B cell (primary cell): ENCODE results near the gene VWA5A. TPM values are rescaled to one million over a fixed set of nuclear protein-coding genes. Genes with fewer than 3 reads are reported as not detected.

Source experiments
- ATAC-seq: fragments of 200-7000 bp; cut with Tn5 transposase; one replicate; pipeline ENCODE4 v1.10.0; 2021; ENCODE audit warnings: low read depth, mild to moderate bottlenecking, moderate number of reproducible peaks, moderate library complexity
- CTCF ChIA-PET: fragments of 350-600 bp; sonication (Branson Sonifier 250); formaldehyde crosslinking; loops from one replicate; lab custom pipeline; 2021; ENCODE audit warnings: antibody characterized with exemption, inconsistent platforms; lab: Charles Lee
- POLR2A ChIA-PET: fragments of 350-600 bp; sonication (Branson Sonifier 250); formaldehyde crosslinking; loops from one replicate; lab custom pipeline; 2021; ENCODE audit warnings: antibody characterized with exemption; lab: Charles Lee
- DNase-seq: peaks from one replicate; pipeline ENCODE4 v3.0.0; 2013
- H2AFZ ChIP-seq: 2 replicates; pipeline ENCODE4 v1.6.1; 2012; ENCODE audit warnings: mild to moderate bottlenecking, low read depth, low read length; ENCODE audit not compliant: insufficient read depth, poor library complexity, severe bottlenecking
- H3K27ac ChIP-seq, 2 donors: 1 replicate in 1 of 2; 2 replicates in 1 of 2; pipeline ENCODE4 v1.5.1; 2012 to 2013; ENCODE audit warnings: low read length in 2 of 2, mild to moderate bottlenecking in 2 of 2, moderate library complexity in 1 of 2
- H3K27me3 ChIP-seq, 4 experiments: fragments of 200-600 bp in 1 of 4; sonication (generic) in 1 of 4; replicated peaks in 1 of 4; 1 replicate in 2 of 4; 2 replicates in 2 of 4; pipeline versions ENCODE4 v1.6.1 to v1.7.0; 2013 to 2016; ENCODE audit warnings: low read length in 3 of 4, mild to moderate bottlenecking in 2 of 4, mixed read lengths in 1 of 4, moderate library complexity in 1 of 4; ENCODE audit not compliant: insufficient read depth in 4 of 4, control insufficient read depth in 3 of 4; ENCODE audit errors: control extremely low read depth in 1 of 4
- H3K36me3 ChIP-seq, 2 experiments: replicated peaks in 1 of 2; 1 replicate in 1 of 2; 2 replicates in 1 of 2; pipeline versions ENCODE4 v1.6.1 to v1.7.1; 2013; ENCODE audit warnings: low read length in 1 of 2; ENCODE audit not compliant: insufficient read depth in 2 of 2, control insufficient read depth in 1 of 2; ENCODE audit errors: control extremely low read depth in 1 of 2, extremely low read depth in 1 of 2
- H3K4me1 ChIP-seq, 2 donors: fragments of 200-600 bp in 1 of 2; sonication (generic) in 1 of 2; 1 replicate in 1 of 2; 2 replicates in 1 of 2; pipeline versions ENCODE4 v1.5.1 to v1.6.1; 2013 to 2017; ENCODE audit warnings: low read length in 2 of 2; ENCODE audit not compliant: control insufficient read depth in 2 of 2, insufficient read depth in 2 of 2
- H3K4me2 ChIP-seq: replicated peaks from 2 replicates; pipeline ENCODE3; 2012; ENCODE audit warnings: mild to moderate bottlenecking, low read depth, low read length; ENCODE audit not compliant: poor library complexity, severe bottlenecking
- H3K4me3 ChIP-seq, 5 experiments: fragments of 200-600 bp in 1 of 5; sonication (generic) in 1 of 5; 1 replicate in 3 of 5; 2 replicates in 2 of 5; pipeline versions ENCODE4 v1.5.1 to v1.7.0; 2011 to 2016; ENCODE audit warnings: low read length in 4 of 5, mild to moderate bottlenecking in 4 of 5, low read depth in 2 of 5, control low read depth in 1 of 5, moderate library complexity in 1 of 5; ENCODE audit not compliant: insufficient read depth in 1 of 5; ENCODE audit errors: control extremely low read depth in 1 of 5, extremely low read depth in 1 of 5
- H3K79me2 ChIP-seq: fragments of 200-600 bp; sonication (generic); one replicate; pipeline ENCODE4 v1.6.0; 2016; ENCODE audit warnings: low read length; ENCODE audit not compliant: control insufficient read depth, insufficient read depth
- H3K9ac ChIP-seq: fragments of 200-600 bp; sonication (generic); 2 replicates; pipeline ENCODE4 v1.6.1; 2017; ENCODE audit warnings: mild to moderate bottlenecking, low read length, moderate library complexity
- H3K9me3 ChIP-seq, 3 donors: one replicate each; pipeline versions ENCODE4 v1.6.1 to v1.7.1; 2013; ENCODE audit warnings: low read length in 2 of 3; ENCODE audit not compliant: control insufficient read depth in 2 of 3, insufficient read depth in 1 of 3; ENCODE audit errors: control extremely low read depth in 1 of 3
- H4K20me1 ChIP-seq: 2 replicates; pipeline ENCODE4 v1.6.0; 2012; ENCODE audit warnings: mild to moderate bottlenecking, low read length; ENCODE audit not compliant: insufficient read depth, control insufficient read depth, poor library complexity, severe bottlenecking
- H3K27ac Mint-ChIP-seq: one replicate; pipeline ENCODE4 v1.8.0; 2021; ENCODE audit warnings: mixed read lengths
- H3K27me3 Mint-ChIP-seq: one replicate; pipeline ENCODE4 v1.8.0; 2021; ENCODE audit warnings: mixed read lengths
- H3K4me1 Mint-ChIP-seq: one replicate; pipeline ENCODE4 v1.8.0; 2021; ENCODE audit warnings: mixed read lengths
- H3K4me3 Mint-ChIP-seq: one replicate; pipeline ENCODE4 v1.8.0; 2021; ENCODE audit warnings: mixed read lengths
- H3K9me3 Mint-ChIP-seq: one replicate; pipeline ENCODE4 v1.8.0; 2022; ENCODE audit warnings: mixed read lengths; ENCODE audit not compliant: insufficient read depth
- CTCF ChIP-seq: fragments of 200-600 bp; IDR thresholded peaks from one replicate; pipeline ENCODE4 v1.8.0; 2022; ENCODE audit warnings: antibody characterized with exemption, mild to moderate bottlenecking
- EZH2 ChIP-seq: IDR thresholded peaks from 2 replicates; pipeline ENCODE4 v1.6.1; 2012; ENCODE audit warnings: borderline replicate concordance, low read depth, mild to moderate bottlenecking, moderate library complexity, low read length; ENCODE audit not compliant: insufficient read depth, poor library complexity, severe bottlenecking
- WGBS: methylation state at CpG from one replicate; pipeline ENCODE4 v1.1.5; 2013; ENCODE audit warnings: missing lambda C conversion rate; ENCODE audit not compliant: insufficient coverage; 5-methylcytosine and 5-hydroxymethylcytosine counted together
- intact Hi-C: fragments of 100-400 bp; cut with micrococcal nuclease; formaldehyde crosslinking; loops from one replicate; pipeline ENCODE4 v1.10.0; 2022
- polyA plus RNA-seq: library from polyadenylated mRNA; depleted of rRNA; stranded (reverse); fragments of >200 nt; gene quantifications from 2 replicates; pipeline ENCODE4 v1.2.3, GENCODE V29; 2012
- total RNA-seq, 2 donors: library from RNA; stranded (reverse); fragments of 120-200 nt in 1 of 2; gene quantifications; 1 replicate in 1 of 2; 2 replicates in 1 of 2; pipeline versions ENCODE4 v1.2.3 to v1.2.4, GENCODE V29; 2013 to 2022

The VWA5A gene
- total and polyA plus RNA-seq, 2 donors (not counting 1 experiment from before 2014, with no cell fraction given) = 4.9 to 6.3 TPM

- peaks cover 8% of the 10 kb centered on the region for H3K4me1 Mint-ChIP-seq
- POLR2A ChIA-PET = no interaction called here
Observed at GRCh38 chr11:124077266-124077665, 38.0 kb upstream of the VWA5A start.

GRCh38 chr11:124078591-124078990 lies 36.7 kb upstream of the VWA5A start:
- no peak for DNase-seq
- H3K4me3 ChIP-seq = no peak overlapping the region
- Mint-ChIP-seq H3K4me1 (peaks cover 8% of the 10 kb centered on the region), H3K4me3 (no peak overlapping the region), H3K27ac (no peak overlapping the region), H3K9me3 (no peaks in the 10 kb centered on the region), H3K27me3 (peaks cover 50% of the 10 kb centered on the region)
- TF ChIP-seq CTCF (no peak), EZH2 (no peak)
- ATAC-seq = no peak
- H3K79me2 ChIP-seq = no peaks in the 10 kb centered on the region
- peaks cover 0 to 19% (median 6%) of the 10 kb centered on the region in 4 experiments for H3K27me3 ChIP-seq
- 86% methylated on average over 2 of the region's 2 CpGs for WGBS
- peaks cover 0 to 7% (median 0%) of the 10 kb centered on the region in 3 donors for H3K9me3 ChIP-seq
- H3K27ac ChIP-seq = no peak overlapping the region
- H2AFZ ChIP-seq = no peak overlapping the region
- POLR2A ChIA-PET = no interaction called here
- CTCF ChIA-PET = no interaction called here
- H4K20me1 ChIP-seq = no peaks in the 10 kb centered on the region
- no peaks in the 10 kb centered on the region for H3K36me3 ChIP-seq
- H3K4me1 ChIP-seq = peaks cover 11% of the 10 kb centered on the region in 2 donors
- intact Hi-C loops = no loop called here
- H3K4me2 ChIP-seq = no peak overlapping the region
- H3K9ac ChIP-seq = no peak overlapping the region

More at GRCh38 chr11:124077266-124077665, 38.0 kb upstream of the VWA5A start:
- ATAC-seq = no peak
- Mint-ChIP-seq H3K9me3 (no peaks in the 10 kb centered on the region), H3K27me3 (peaks cover 45% of the 10 kb centered on the region), H3K4me3 (no peak overlapping the region), H3K27ac (no peak overlapping the region)
- CTCF ChIA-PET = no interaction called here
- no CpG with 5 or more reads among the region's 1 CpG for WGBS
- Histone ChIP-seq H2AFZ (no peak overlapping the region), H3K4me3 (no peak overlapping the region), H3K27ac (no peak overlapping the region), H3K9ac (no peak overlapping the region), H3K79me2 (no peaks in the 10 kb centered on the region), H3K36me3 (no peaks in the 10 kb centered on the region), H3K4me2 (no peak overlapping the region), H4K20me1 (no peaks in the 10 kb centered on the region), H3K4me1 (peaks cover 11% of the 10 kb centered on the region in 2 donors), H3K27me3 (peaks cover 0 to 19% (median 6%) of the 10 kb centered on the region in 4 experiments), H3K9me3 (peaks cover 0 to 7% (median 0%) of the 10 kb centered on the region in 3 donors)
- intact Hi-C loops = no loop called here
- no peak for DNase-seq
- TF ChIP-seq CTCF (peak; percentile 14), EZH2 (no peak)
